GM13977 (cell line): ENCODE data around the gene CHRNA5.

Source experiments
- DNase-seq: peaks from one replicate; pipeline ENCODE4 v3.0.0; 2012; ENCODE audit warnings: low spot score
- in situ Hi-C: fragments of 300-500 bp; cut with MboI; formaldehyde crosslinking; loops from one replicate; pipeline ENCODE4 v1.12.0; 2022; ENCODE audit warnings: low sequenced_read_pairs, low pct_unique_long_range_greater_than_20kb, mixed read lengths, inconsistent platforms; ENCODE audit not compliant: unreplicated experiment
- TF ChIP-seq, protein P1 (sequence below): IDR thresholded peaks from 2 replicates; pipeline ENCODE4 v1.5.1; 2012; ENCODE audit warnings: mild to moderate bottlenecking, control low read depth; ENCODE audit not compliant: insufficient read depth; ENCODE audit errors: extremely low read depth, missing control alignments

The CHRNA5 gene

DNA sequence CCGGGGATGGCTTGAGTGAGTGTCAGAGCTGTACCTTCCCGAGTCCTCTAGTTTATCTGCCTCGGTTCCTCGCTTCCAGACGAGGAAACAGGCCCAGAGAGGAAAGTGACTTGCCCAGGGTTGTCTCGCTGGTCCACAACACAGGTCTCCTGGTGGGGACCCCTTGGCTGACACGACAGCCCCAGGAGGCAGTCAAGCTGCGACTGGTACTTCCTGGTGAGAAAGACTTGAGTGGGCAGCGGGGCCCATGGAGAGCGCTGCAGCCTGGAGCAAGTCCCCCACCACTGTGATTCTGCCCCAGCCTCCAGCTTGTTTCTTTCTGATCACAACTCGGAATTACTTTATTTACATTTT, 600 bp upstream of the CHRNA5 start:
- in situ Hi-C loops: no loop called here
- TF ChIP-seq, protein P1, sequence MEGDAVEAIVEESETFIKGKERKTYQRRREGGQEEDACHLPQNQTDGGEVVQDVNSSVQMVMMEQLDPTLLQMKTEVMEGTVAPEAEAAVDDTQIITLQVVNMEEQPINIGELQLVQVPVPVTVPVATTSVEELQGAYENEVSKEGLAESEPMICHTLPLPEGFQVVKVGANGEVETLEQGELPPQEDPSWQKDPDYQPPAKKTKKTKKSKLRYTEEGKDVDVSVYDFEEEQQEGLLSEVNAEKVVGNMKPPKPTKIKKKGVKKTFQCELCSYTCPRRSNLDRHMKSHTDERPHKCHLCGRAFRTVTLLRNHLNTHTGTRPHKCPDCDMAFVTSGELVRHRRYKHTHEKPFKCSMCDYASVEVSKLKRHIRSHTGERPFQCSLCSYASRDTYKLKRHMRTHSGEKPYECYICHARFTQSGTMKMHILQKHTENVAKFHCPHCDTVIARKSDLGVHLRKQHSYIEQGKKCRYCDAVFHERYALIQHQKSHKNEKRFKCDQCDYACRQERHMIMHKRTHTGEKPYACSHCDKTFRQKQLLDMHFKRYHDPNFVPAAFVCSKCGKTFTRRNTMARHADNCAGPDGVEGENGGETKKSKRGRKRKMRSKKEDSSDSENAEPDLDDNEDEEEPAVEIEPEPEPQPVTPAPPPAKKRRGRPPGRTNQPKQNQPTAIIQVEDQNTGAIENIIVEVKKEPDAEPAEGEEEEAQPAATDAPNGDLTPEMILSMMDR: no peak
- DNase-seq: no peak

DNA sequence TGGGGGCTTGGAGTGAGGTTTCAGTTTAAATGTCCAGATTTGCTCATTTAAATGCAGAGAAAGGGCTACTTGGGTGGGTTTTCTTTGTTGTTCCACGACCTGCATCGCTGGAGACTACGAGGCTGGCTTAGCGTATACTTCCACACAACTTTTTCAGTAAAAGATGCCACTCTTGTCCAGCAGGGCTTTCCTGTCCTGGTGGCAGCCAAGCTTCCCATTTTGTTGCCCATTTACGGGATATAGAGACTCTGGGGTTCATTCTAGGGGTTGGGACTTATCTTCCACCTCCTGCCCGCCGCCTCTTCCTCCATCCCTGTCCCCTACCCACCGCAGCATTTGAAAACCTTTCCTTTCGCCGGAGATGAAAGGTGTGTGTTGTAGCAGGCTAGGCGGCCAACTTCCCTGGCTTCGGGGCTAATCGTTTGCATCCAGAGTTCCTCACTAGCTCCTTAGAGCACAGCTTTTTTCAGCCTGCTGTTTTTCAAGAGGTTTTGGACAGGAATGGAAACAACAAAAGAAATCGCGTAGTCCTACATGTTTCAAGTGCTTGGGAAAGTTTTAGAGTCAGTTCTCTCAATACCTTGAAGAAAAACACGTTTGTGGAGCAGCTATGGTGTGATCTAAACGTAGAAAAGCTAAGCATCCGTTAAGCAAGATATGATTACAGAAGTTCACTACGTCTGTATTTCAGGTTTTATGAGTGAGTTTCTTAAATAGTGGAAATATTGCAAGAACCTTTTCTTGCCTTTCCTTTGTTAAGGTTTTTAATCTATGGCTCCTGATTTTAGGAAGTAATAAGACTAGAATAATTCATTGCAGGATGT, 843 bp downstream of the CHRNA5 start:
- peak; percentile 30 for DNase-seq
- TF ChIP-seq, protein P1: no peak
- in situ Hi-C loops: no loop called here

DNA sequence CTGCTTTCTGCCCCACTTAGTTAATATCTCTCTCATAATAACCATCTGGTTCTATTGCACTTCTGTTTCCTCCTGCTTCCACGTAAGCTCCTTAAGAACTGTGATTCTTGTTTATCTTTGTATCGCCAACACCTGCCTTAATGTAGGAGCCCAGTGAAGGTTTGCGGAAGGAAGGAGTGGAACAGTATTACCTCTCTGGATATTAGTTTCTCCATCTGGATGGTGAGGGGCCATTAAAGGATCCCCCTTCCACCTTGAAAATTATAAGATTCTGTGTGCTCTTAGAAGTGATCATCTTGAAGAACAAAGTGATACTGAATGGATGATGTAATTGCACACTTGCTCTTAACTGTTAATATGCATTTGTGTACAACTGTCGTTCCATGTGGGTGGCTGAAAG, 2.2 kb downstream of the CHRNA5 start:
- TF ChIP-seq, protein P1: no peak
- in situ Hi-C loops: no loop called here
- peak; percentile 29 for DNase-seq

DNA sequence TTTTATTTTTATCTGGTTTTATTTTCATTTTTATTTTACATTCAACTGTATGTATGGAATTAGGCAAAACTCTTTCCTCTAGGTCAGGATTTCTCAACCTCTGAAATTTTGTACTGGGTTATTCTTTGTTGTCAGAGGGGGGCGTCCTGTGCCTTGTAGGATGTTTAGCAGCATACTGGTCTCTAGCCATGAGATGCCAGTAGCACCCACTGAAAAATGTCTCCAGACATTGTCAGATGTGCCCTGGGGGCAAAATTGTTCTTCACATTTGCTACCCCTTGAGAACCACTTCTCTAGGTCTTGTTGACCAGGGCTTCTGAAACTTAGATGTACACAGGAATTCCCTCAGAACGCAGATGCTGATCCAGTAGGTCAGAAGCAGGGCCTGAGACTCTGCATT, 5.4 kb downstream of the CHRNA5 start:
- in situ Hi-C loops: no loop called here
- DNase-seq: no peak
- TF ChIP-seq, protein P1: peak; percentile 11

DNA sequence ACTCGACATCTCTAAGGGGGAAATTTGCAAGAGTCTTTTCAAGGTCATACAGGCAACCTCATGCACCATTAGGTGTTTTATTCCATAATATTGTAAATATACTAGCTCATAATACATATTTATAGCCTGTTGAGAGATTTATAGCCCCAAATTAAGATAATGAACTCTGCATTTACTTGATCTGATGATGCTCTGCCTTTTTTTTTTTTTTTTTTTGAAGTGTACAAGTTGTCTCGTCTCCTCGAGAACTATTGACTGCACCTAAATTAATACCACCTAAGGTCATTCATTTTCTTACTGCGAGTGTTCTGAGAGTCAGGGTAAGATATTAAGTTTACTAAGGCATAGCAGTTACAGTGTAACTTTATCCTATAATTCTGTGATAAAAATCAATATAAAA, 6.1 kb downstream of the CHRNA5 start:
- DNase-seq: no peak
- in situ Hi-C loops: no loop called here

DNA sequence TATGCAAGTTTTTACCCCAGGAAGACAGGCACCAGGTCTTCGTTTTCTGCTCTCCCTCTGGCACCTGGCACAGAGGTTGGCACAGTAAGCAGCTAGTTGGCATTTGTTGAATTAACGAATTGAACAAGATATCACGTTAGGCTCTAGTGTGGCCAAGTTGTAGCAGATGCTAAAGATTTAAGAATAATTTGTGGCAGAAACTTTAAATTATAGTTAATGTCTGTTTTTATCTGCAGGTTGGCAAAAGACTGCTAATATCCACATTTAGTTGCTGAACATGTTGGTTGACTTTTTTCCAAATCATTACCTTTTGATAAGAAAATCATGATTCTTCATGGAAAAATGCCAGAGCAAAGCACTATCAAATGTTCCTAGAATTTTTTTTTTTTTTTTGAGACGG, 8.1 kb downstream of the CHRNA5 start:
- TF ChIP-seq, protein P1: no peak
- in situ Hi-C loops: no loop called here
- DNase-seq: no peak

More for the DNA sequence above, 6.1 kb downstream of the CHRNA5 start:
- TF ChIP-seq, protein P1: no peak
